Measurements from ENCODE around the gene HYAL3. TPM values are rescaled to one million over a fixed set of nuclear protein-coding genes. Genes with fewer than 3 reads are reported as not detected.
A peak's percentile ranks its signal among the peaks of the same experiment; 100 is the strongest.

Gene HYAL3, protein sequence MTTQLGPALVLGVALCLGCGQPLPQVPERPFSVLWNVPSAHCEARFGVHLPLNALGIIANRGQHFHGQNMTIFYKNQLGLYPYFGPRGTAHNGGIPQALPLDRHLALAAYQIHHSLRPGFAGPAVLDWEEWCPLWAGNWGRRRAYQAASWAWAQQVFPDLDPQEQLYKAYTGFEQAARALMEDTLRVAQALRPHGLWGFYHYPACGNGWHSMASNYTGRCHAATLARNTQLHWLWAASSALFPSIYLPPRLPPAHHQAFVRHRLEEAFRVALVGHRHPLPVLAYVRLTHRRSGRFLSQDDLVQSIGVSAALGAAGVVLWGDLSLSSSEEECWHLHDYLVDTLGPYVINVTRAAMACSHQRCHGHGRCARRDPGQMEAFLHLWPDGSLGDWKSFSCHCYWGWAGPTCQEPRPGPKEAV
- total RNA-seq (2016; rRNA removed; fragmentation: Illumina TruSeq; extraction: Trizol) (5.5 and 5.9 TPM in 2 replicates), polyA plus RNA-seq (2011; rRNA removed) (10.4 and 12.9 TPM in 2 replicates), polyA minus RNA-seq (2011; rRNA and poly(A)+ RNA removed; ENCODE audit: low replicate concordance) (24.0 and 60.6 TPM in 2 replicates), Bru-seq, nascent RNA (percentile 45 among the genes with signal in this experiment), BruChase-seq, experiment 1, labeled RNA remaining after a 6-hour chase (percentile 57 among the genes with signal in this experiment), BruChase-seq, experiment 2, labeled RNA remaining after a 2-hour chase (percentile 52 among the genes with signal in this experiment)
- total RNA-seq (2016; cell fraction: cytosol; rRNA removed; fragmentation: Illumina TruSeq; extraction: Trizol; ENCODE audit: low read depth), result 3.1 and 4.0 TPM in 2 replicates
- 4.8 and 6.5 TPM in 2 replicates for total RNA-seq (2016; cell fraction: insoluble cytoplasmic fraction; rRNA removed; fragmentation: Illumina TruSeq; extraction: Trizol)
- 4.7 and 5.3 TPM in 2 replicates for total RNA-seq (2016; cell fraction: membrane; rRNA removed; fragmentation: Illumina TruSeq; extraction: Trizol)
- 4.6 and 5.5 TPM in 2 replicates for total RNA-seq (2016; cell fraction: nucleus; rRNA removed; fragmentation: Illumina TruSeq; extraction: Trizol)
- 10.7 and 17.4 TPM in 2 replicates for polyA plus RNA-seq (2011; cell fraction: cytosol; rRNA removed)
- polyA plus RNA-seq (2011; cell fraction: nucleus; rRNA removed), result 24.5 and 24.6 TPM in 2 replicates
- polyA plus RNA-seq (2012), result 2.2 and 2.5 TPM in 2 replicates
- polyA plus RNA-seq (2016; cell fraction: cytosol; fragmentation: Illumina TruSeq; extraction: Trizol; ENCODE audit: low read depth), result 2.8 and 4.1 TPM in 2 replicates
- 6.1 and 9.3 TPM in 2 replicates for polyA plus RNA-seq (2016; cell fraction: insoluble cytoplasmic fraction; fragmentation: Illumina TruSeq; extraction: Trizol; ENCODE audit: low read depth)
- 6.6 and 7.3 TPM in 2 replicates for polyA plus RNA-seq (2016; cell fraction: membrane; fragmentation: Illumina TruSeq; extraction: Trizol; ENCODE audit: low read depth)
- polyA plus RNA-seq (2016; cell fraction: nucleus; fragmentation: Illumina TruSeq; extraction: Trizol; ENCODE audit: insufficient read depth, low read depth), result 9.7 and 11.4 TPM in 2 replicates
- 5.2 and 5.5 TPM in 2 replicates for polyA minus RNA-seq (2011; cell fraction: cytosol; rRNA and poly(A)+ RNA removed)
- 5.8 and 7.0 TPM in 2 replicates for polyA minus RNA-seq (2011; cell fraction: nucleus; rRNA and poly(A)+ RNA removed)
- long read RNA-seq, experiment 1, transcript HYAL3-201 (4 exons, 1,942 nt), result major isoform, 6 of 19 reads
- long read RNA-seq, experiment 1, partial matches to known transcripts, result 3 of 19 reads
- long read RNA-seq, experiment 1, other reads (novel, unspliced or antisense), result 2 of 19 reads
- long read RNA-seq, experiment 2, partial matches to known transcripts, result 4 of 19 reads
- long read RNA-seq, experiment 2, other reads (novel, unspliced or antisense), result 11 of 19 reads

DNA sequence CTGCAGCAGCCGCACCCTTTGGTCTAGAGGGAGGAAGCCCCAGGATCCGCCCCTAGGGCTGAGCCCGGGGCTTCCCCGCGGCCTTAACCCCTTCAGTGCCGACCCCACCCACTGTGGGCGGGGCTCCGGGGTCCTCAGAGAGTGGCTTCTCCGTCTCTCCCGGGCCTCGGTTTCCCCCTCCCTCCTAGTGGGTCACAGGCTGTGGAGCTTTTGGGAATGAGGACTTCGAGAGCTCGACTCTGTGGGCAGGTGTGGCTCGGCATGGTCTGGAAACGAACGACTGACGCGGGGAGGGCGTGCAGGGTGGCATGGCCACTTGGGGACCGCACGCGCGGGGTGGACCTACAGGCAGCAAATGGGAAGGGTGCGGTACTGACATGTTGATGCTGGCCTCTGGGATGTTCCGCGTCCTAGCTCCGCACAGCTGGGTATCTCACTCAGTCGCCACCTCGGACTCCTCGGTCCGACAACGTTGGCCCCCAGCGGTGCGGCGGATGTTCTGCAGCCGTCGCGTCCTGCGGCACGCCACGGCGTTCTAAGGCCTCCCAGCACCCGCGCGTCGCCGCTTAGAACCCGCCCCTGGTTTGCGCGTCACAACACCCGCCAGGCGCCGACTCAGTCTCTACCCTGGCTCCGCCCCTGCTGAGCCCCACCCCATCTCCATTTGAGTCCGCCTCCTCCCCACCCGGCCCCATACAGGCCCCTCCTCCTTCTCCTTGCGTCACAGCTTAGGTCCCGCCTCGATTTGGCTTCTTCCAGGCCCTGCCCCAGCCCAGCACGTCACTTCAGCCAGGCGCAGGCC, at the start of gene HYAL3, which contains the start of gene NAA80:
HYAL3 (minus strand) TSS at position 570 of the 802 bp plus-strand sequence. CDS start 3,803 bp downstream, outside the sequence.
NAA80 (minus strand) TSS at position 570 of the 802 bp plus-strand sequence. CDS start 1,942 bp downstream, outside the sequence.
- peak; percentile 53 for ATAC-seq
- no TSS peak for BruUV-seq (replicated peaks)
- Histone ChIP-seq H3K27me3 (ENCODE audit: control insufficient read depth in 1 of 2, insufficient read depth in 2 of 2, low read length in 2 of 2) (no peaks in the 10 kb centered on the region; a peak in 1 of 5 replicates), H2AFZ (ENCODE audit: low read length) (no peak within 1 kb of the TSS), H3K27ac (ENCODE audit: extremely low read length, insufficient read depth, low read length) (peak within 1 kb of the TSS; percentile 87), H3K9ac (ENCODE audit: insufficient read depth, low read depth, low read length) (peak within 1 kb of the TSS; percentile 79), H3K9me3 (ENCODE audit: low read length) (no peaks in the 10 kb centered on the region), H3K79me2 (ENCODE audit: insufficient read depth, low read length) (peaks cover 36% of the 10 kb centered on the region), H3K4me2 (ENCODE audit: low read depth, low read length) (peak within 1 kb of the TSS; percentile 87), H3K4me3 (replicated peaks in 1 of 3; ENCODE audit: insufficient read depth in 1 of 3, low read depth in 2 of 3, low read length in 3 of 3) (peak within 1 kb of the TSS; percentile 66 to 91 (median 89)), H3K4me1 (ENCODE audit: insufficient read depth, low read length) (peaks cover 52% of the 10 kb centered on the region), H3K36me3 (replicated peaks in 1 of 2; ENCODE audit: control insufficient read depth in 1 of 2, insufficient read depth in 2 of 2, low read length in 2 of 2) (peaks cover 1 to 3% of the 10 kb centered on the region in 2 experiments; a peak in 2 of 5 replicates), H4K20me1 (ENCODE audit: insufficient read depth, low read length) (peaks cover 11% of the 10 kb centered on the region)
- under 1% methylated on average over 22 of the region's 61 CpGs for WGBS (ENCODE audit: low lambda C conversion rate)
- ChIA-PET CTCF (ENCODE audit: low intra/inter-chr PET ratio, low total read pairs) (interaction anchor here (1.5 kb wide), 1 partner anchor 23 kb away, joined by 3 read pairs; no protein-coding TSS in a partner anchor), POLR2A (interaction anchor here (0.5 to 7.9 kb wide), 25 partner anchors 8 to 104 kb away, joined by 3 to 222 read pairs (median 6); partner anchors contain the start of genes CYB561D2, GNAI2, HYAL2 and LSMEM2)
- intact Hi-C loops (cut with micrococcal nuclease; ENCODE audit: unreplicated experiment) (loop anchor here (1.0 kb wide), 1 partner anchor 22 kb away; no protein-coding TSS in a partner anchor), in situ Hi-C loops (cut with HindIII; ENCODE audit: extremely low pct_ligation_motif_present, low pct_unique_long_range_greater_than_20kb) (no loop called here)
- no peak for DNase-seq (ENCODE audit: low spot score)
- no peak for FAIRE-seq
- TF ChIP-seq, protein P1, sequence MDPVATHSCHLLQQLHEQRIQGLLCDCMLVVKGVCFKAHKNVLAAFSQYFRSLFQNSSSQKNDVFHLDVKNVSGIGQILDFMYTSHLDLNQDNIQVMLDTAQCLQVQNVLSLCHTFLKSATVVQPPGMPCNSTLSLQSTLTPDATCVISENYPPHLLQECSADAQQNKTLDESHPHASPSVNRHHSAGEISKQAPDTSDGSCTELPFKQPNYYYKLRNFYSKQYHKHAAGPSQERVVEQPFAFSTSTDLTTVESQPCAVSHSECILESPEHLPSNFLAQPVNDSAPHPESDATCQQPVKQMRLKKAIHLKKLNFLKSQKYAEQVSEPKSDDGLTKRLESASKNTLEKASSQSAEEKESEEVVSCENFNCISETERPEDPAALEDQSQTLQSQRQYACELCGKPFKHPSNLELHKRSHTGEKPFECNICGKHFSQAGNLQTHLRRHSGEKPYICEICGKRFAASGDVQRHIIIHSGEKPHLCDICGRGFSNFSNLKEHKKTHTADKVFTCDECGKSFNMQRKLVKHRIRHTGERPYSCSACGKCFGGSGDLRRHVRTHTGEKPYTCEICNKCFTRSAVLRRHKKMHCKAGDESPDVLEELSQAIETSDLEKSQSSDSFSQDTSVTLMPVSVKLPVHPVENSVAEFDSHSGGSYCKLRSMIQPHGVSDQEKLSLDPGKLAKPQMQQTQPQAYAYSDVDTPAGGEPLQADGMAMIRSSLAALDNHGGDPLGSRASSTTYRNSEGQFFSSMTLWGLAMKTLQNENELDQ (CRISPR knock-in tag; IDR thresholded peaks at IDR 0.05; ENCODE audit: borderline replicate concordance), result no peak
- TF ChIP-seq, protein P2, sequence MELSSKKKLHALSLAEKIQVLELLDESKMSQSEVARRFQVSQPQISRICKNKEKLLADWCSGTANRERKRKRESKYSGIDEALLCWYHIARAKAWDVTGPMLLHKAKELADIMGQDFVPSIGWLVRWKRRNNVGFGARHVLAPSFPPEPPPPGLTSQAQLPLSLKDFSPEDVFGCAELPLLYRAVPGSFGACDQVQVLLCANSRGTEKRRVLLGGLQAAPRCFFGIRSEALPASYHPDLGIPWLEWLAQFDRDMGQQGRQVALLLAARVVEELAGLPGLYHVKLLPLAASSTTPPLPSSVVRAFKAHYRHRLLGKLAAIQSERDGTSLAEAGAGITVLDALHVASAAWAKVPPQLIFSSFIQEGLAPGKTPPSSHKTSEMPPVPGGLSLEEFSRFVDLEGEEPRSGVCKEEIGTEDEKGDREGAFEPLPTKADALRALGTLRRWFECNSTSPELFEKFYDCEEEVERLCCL (CRISPR knock-in tag; IDR thresholded peaks at IDR 0.05; ENCODE audit: borderline replicate concordance), result no peak
- TF ChIP-seq, protein P3, sequence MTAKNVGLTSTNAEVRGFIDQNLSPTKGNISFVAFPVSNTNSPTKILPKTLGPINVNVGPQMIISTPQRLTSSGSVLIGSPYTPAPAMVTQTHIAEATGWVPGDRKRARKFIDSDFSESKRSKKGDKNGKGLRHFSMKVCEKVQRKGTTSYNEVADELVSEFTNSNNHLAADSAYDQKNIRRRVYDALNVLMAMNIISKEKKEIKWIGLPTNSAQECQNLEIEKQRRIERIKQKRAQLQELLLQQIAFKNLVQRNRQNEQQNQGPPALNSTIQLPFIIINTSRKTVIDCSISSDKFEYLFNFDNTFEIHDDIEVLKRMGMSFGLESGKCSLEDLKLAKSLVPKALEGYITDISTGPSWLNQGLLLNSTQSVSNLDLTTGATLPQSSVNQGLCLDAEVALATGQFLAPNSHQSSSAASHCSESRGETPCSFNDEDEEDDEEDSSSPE (CRISPR knock-in tag; IDR thresholded peaks at IDR 0.05), result peak; percentile 33; the same call in 1 of the 2 replicates
- TF ChIP-seq ZNF235 (CRISPR knock-in tag; IDR thresholded peaks at IDR 0.05; ENCODE audit: borderline replicate concordance), result no peak; the same call in 1 of the 2 replicates
- TF ChIP-seq ZNF562 (CRISPR knock-in tag; IDR thresholded peaks at IDR 0.05; ENCODE audit: borderline replicate concordance), result no peak
- TF ChIP-seq ZNF720 (CRISPR knock-in tag; IDR thresholded peaks at IDR 0.05), result no peak
- no peak for TF ChIP-seq MED8 (CRISPR knock-in tag; IDR thresholded peaks at IDR 0.05; ENCODE audit: insufficient replicate concordance)
